MCF 10A (cell line): ENCODE results near the gene PTPN13. TPM values are rescaled to one million over a fixed set of nuclear protein-coding genes. Genes with fewer than 3 reads are reported as not detected.

Experiments
- BruUV-seq: library from RNA; stranded (reverse); fragments of 400-500 nt; replicated peaks from 2 replicates; lab custom pipeline; 2021; lab: Mats Ljungman, UMichigan
- CTCF ChIA-PET: fragments of 300-600 bp; sonication (Branson Sonifier 250); formaldehyde crosslinking; extraction: SDS; loops from one replicate; lab custom pipeline; 2021; ENCODE audit warnings: antibody characterized with exemption, inconsistent platforms; lab: Yijun Ruan, JAX
- POLR2A ChIA-PET: fragments of 300-600, 350-650 bp; sonication (Branson Sonifier 250); formaldehyde crosslinking; extraction: SDS; loops from one replicate; lab custom pipeline; 2020; ENCODE audit warnings: antibody characterized with exemption, inconsistent platforms; lab: Yijun Ruan, JAX
- DNase-seq: peaks from one replicate; pipeline ENCODE4 v3.0.0-alpha.2; 2018; ENCODE audit not compliant: unreplicated experiment
- H3K27ac Mint-ChIP-seq: one replicate; pipeline ENCODE4 v1.8.0; 2022; ENCODE audit warnings: mild to moderate bottlenecking, low read depth, mixed read lengths; ENCODE audit not compliant: unreplicated experiment
- H3K27me3 Mint-ChIP-seq: one replicate; pipeline ENCODE4 v1.8.0; 2022; ENCODE audit warnings: mixed read lengths; ENCODE audit not compliant: insufficient read depth, unreplicated experiment
- H3K36me3 Mint-ChIP-seq: one replicate; pipeline ENCODE4 v1.8.0; 2022; ENCODE audit warnings: mild to moderate bottlenecking, moderate library complexity, mixed read lengths; ENCODE audit not compliant: insufficient read depth, unreplicated experiment
- H3K4me1 Mint-ChIP-seq: one replicate; pipeline ENCODE4 v1.8.0; 2022; ENCODE audit warnings: mixed read lengths; ENCODE audit not compliant: insufficient read depth, unreplicated experiment
- H3K4me3 Mint-ChIP-seq: one replicate; pipeline ENCODE4 v1.8.0; 2022; ENCODE audit warnings: mild to moderate bottlenecking, moderate library complexity, mixed read lengths; ENCODE audit not compliant: unreplicated experiment
- H3K9me3 Mint-ChIP-seq: one replicate; pipeline ENCODE4 v1.8.0; 2022; ENCODE audit warnings: mixed read lengths; ENCODE audit not compliant: unreplicated experiment
- intact Hi-C: fragments of 100-400 bp; cut with micrococcal nuclease; formaldehyde crosslinking; loops from 2 replicates; pipeline ENCODE4 v1.14.1; 2022
- total RNA-seq: library from RNA; stranded (reverse); gene quantifications from 2 replicates; pipeline ENCODE4 v1.2.3, GENCODE V29; 2022
- TF ChIP-seq, protein P1 (sequence below): fragments of 200-600 bp; IDR thresholded peaks from one replicate; pipeline ENCODE4 v1.8.0; 2022; ENCODE audit warnings: antibody characterized with exemption, mild to moderate bottlenecking; ENCODE audit not compliant: unreplicated experiment

PTPN13 gene
- total RNA-seq, 1 experiment from 2014 or later: 28.3 TPM

DNA sequence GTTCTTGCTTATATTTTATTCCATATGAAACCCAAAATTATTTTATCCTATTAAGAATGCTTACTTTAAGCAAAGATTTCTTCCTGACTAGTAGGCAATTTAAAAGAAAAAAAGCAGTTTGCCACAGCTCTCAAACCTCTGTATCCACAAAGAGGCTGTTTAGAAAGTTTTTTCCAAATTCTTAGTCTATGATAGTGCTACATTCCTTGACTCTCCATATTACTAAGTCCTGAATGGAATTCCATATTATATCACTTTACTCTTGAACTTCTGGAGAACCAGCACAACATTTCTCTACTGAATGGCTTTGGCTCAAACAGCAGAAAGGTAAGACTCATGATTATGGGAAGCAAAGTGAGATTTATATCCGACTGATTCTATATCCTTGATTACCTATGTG lies 246.7 kb downstream of the PTPN13 start:
- intact Hi-C loops: no loop called here
- Mint-ChIP-seq H3K4me1 (peaks cover 26% of the 10 kb centered on the region), H3K27ac (no peak overlapping the region), H3K9me3 (no peaks in the 10 kb centered on the region), H3K36me3 (no peaks in the 10 kb centered on the region), H3K4me3 (no peak overlapping the region), H3K27me3 (no peaks in the 10 kb centered on the region)
- TF ChIP-seq, protein P1, sequence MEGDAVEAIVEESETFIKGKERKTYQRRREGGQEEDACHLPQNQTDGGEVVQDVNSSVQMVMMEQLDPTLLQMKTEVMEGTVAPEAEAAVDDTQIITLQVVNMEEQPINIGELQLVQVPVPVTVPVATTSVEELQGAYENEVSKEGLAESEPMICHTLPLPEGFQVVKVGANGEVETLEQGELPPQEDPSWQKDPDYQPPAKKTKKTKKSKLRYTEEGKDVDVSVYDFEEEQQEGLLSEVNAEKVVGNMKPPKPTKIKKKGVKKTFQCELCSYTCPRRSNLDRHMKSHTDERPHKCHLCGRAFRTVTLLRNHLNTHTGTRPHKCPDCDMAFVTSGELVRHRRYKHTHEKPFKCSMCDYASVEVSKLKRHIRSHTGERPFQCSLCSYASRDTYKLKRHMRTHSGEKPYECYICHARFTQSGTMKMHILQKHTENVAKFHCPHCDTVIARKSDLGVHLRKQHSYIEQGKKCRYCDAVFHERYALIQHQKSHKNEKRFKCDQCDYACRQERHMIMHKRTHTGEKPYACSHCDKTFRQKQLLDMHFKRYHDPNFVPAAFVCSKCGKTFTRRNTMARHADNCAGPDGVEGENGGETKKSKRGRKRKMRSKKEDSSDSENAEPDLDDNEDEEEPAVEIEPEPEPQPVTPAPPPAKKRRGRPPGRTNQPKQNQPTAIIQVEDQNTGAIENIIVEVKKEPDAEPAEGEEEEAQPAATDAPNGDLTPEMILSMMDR: no peak
- DNase-seq: no peak
- ChIA-PET CTCF (interaction anchor here (2.5 kb wide), 1 partner anchor 9 kb away, joined by 8 read pairs; no protein-coding TSS in a partner anchor), POLR2A (interaction anchor here (1.8 kb wide), 1 partner anchor 10 kb away, joined by 15 read pairs; no protein-coding TSS in a partner anchor)
- BruUV-seq: no TSS peak

- Mint-ChIP-seq H3K4me1 (peaks cover 26% of the 10 kb centered on the region), H3K9me3 (no peaks in the 10 kb centered on the region), H3K36me3 (no peaks in the 10 kb centered on the region), H3K4me3 (no peak overlapping the region), H3K27ac (peak overlapping the region; percentile 8), H3K27me3 (no peaks in the 10 kb centered on the region)
- intact Hi-C loops: no loop called here
- DNase-seq: peak; percentile 33
- no TSS peak for BruUV-seq
- POLR2A ChIA-PET: interaction anchor here (2.4 kb wide), 1 partner anchor 10 kb away, joined by 13 read pairs; no protein-coding TSS in a partner anchor
- CTCF ChIA-PET: interaction anchor here (2.5 kb wide), 1 partner anchor 10 kb away, joined by 8 read pairs; no protein-coding TSS in a partner anchor
- TF ChIP-seq, protein P1: no peak
Observed at GRCh38 chr4:86841309-86841708, 247.2 kb downstream of the PTPN13 start.

- Mint-ChIP-seq H3K4me1 (peaks cover 40% of the 10 kb centered on the region), H3K27ac (peak overlapping the region; percentile 28), H3K9me3 (no peaks in the 10 kb centered on the region), H3K4me3 (no peak overlapping the region), H3K27me3 (no peaks in the 10 kb centered on the region), H3K36me3 (no peaks in the 10 kb centered on the region)
- intact Hi-C loops: no loop called here
- ChIA-PET CTCF (interaction anchor here (0.6 to 1.2 kb wide), 4 partner anchors 9 to 323 kb away, joined by 3 read pairs; no protein-coding TSS in a partner anchor), POLR2A (interaction anchor here (0.7 to 2.1 kb wide), 4 partner anchors 9 to 181 kb away, joined by 3 to 11 read pairs (median 3); no protein-coding TSS in a partner anchor)
- peak; percentile 36 for DNase-seq
- TF ChIP-seq, protein P1: no peak
- no TSS peak for BruUV-seq
Observed at GRCh38 chr4:86845593-86845992, 251.5 kb downstream of the PTPN13 start.

DNA sequence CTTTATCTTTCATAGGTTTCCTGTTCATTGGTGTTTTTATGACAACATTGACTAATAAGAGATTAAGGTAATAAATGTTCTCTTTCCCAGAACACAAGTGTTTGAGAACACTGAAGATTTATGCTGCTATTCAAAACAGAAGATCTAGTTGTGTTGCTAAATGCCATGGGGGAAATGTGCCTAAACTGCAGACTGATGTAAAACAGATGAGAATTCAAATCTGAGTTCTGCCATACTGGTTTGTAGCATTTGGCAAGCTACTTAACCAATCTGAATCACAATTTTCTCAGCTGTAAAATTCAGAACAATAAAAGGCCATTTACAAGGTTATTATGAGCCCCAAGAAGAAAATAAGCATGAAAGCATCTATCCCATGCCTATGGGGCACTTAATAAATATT lies 252.8 kb downstream of the PTPN13 start:
- H3K4me3 Mint-ChIP-seq: no peak overlapping the region
- H3K27ac Mint-ChIP-seq: no peak overlapping the region
- intact Hi-C loops: no loop called here
- no peak for DNase-seq
- BruUV-seq: no TSS peak
- CTCF ChIA-PET: interaction anchor here (0.8 kb wide), 1 partner anchor 45 kb away, joined by 3 read pairs; no protein-coding TSS in a partner anchor
- POLR2A ChIA-PET: interaction anchor here (2.1 kb wide), 1 partner anchor 16 kb away, joined by 11 read pairs; no protein-coding TSS in a partner anchor
- no peaks in the 10 kb centered on the region for H3K9me3 Mint-ChIP-seq
- H3K27me3 Mint-ChIP-seq: no peaks in the 10 kb centered on the region
- peaks cover 30% of the 10 kb centered on the region for H3K4me1 Mint-ChIP-seq
- TF ChIP-seq, protein P1: no peak
- no peaks in the 10 kb centered on the region for H3K36me3 Mint-ChIP-seq
